Liver (tissue), 3 donors: Measurements from ENCODE around the gene NIT1.

Experiments
- ATF3 ChIP-seq: IDR thresholded peaks from 2 replicates; pipeline ENCODE4 v1.6.1; 2016; ENCODE audit warnings: antibody characterized with exemption
- CTCF ChIP-seq: fragments of 150-350 bp; IDR thresholded peaks from 2 replicates; pipeline ENCODE4 v1.5.1; 2017; ENCODE audit warnings: improper control_type of control experiment, low read depth, low read length; ENCODE audit not compliant: missing input control
- EGR1 ChIP-seq, 2 donors: IDR thresholded peaks; 2 replicates each; pipeline ENCODE4 v1.6.1; 2016 to 2018; ENCODE audit warnings: antibody characterized with exemption in 2 of 2, low read depth in 2 of 2
- GABPA ChIP-seq, 2 donors: IDR thresholded peaks in 1 of 2; conservative IDR thresholded peaks in 1 of 2; 2 replicates each; pipeline ENCODE4 v1.6.1; 2016; ENCODE audit warnings: antibody characterized with exemption in 2 of 2, mild to moderate bottlenecking in 1 of 2, moderate library complexity in 1 of 2
- HNF4A ChIP-seq, 2 donors: conservative IDR thresholded peaks; 2 replicates each; pipeline ENCODE4 v1.6.1; 2016; ENCODE audit warnings: antibody characterized with exemption in 2 of 2, mild to moderate bottlenecking in 2 of 2
- JUND ChIP-seq, 2 donors: IDR thresholded peaks; 2 replicates each; pipeline ENCODE4 v1.6.1; 2016; ENCODE audit warnings: antibody characterized with exemption in 2 of 2
- MAX ChIP-seq: IDR thresholded peaks from 2 replicates; pipeline ENCODE4 v1.6.1; 2016; ENCODE audit warnings: antibody characterized with exemption
- RAD21 ChIP-seq, 2 donors: IDR thresholded peaks; 2 replicates each; pipeline ENCODE4 v1.6.1; 2016; ENCODE audit warnings: antibody characterized with exemption in 2 of 2, mild to moderate bottlenecking in 2 of 2
- REST ChIP-seq: IDR thresholded peaks from 2 replicates; pipeline ENCODE4 v1.6.1; 2016; ENCODE audit warnings: antibody characterized with exemption, mild to moderate bottlenecking
- RXRA ChIP-seq, 2 donors: IDR thresholded peaks; 2 replicates each; pipeline ENCODE4 v1.6.1; 2017 to 2018; ENCODE audit warnings: antibody characterized with exemption in 2 of 2, mild to moderate bottlenecking in 1 of 2
- SP1 ChIP-seq: IDR thresholded peaks from 2 replicates; pipeline ENCODE4 v1.6.1; 2018; ENCODE audit warnings: antibody characterized with exemption, mild to moderate bottlenecking
- TAF1 ChIP-seq: conservative IDR thresholded peaks from 2 replicates; pipeline ENCODE4 v1.6.1; 2016; ENCODE audit warnings: antibody characterized with exemption, mild to moderate bottlenecking
- YY1 ChIP-seq: IDR thresholded peaks from 2 replicates; pipeline ENCODE4 v1.6.1; 2016; ENCODE audit warnings: antibody characterized with exemption, mild to moderate bottlenecking
- donor health status: healthy.
- donor health status: healthy.

- TF ChIP-seq CTCF = no peak
- no peak for TF ChIP-seq RAD21 (IDR thresholded peaks at IDR 0.05)
- no peak for TF ChIP-seq HNF4A (conservative IDR thresholded peaks at IDR 0.05)
- TF ChIP-seq JUND (IDR thresholded peaks at IDR 0.05) = no peak
- no peak for TF ChIP-seq ATF3
- no peak for TF ChIP-seq SP1
- TF ChIP-seq RXRA (IDR thresholded peaks at IDR 0.05) = no peak
- no peak for TF ChIP-seq YY1
- no peak for TF ChIP-seq TAF1
- no peak for TF ChIP-seq GABPA (IDR thresholded peaks at IDR 0.05 in 1 of 2, conservative IDR thresholded peaks at IDR 0.05 in 1 of 2)
- TF ChIP-seq REST = no peak
- TF ChIP-seq MAX = no peak
- no peak for TF ChIP-seq EGR1 (IDR thresholded peaks at IDR 0.05; ENCODE audit: low read depth in 2 of 2)
Measured at GRCh38 chr1:161158316-161159010, 40.6 kb downstream of the NIT1 start.
